Measurements from ENCODE around the gene LPAR6. TPM values are rescaled to one million over a fixed set of nuclear protein-coding genes. Genes with fewer than 3 reads are reported as not detected.

Gene LPAR6
- polyA plus RNA-seq, 3 donors: 17.2 to 72.6 (median 62.1) TPM

GRCh38 chr13:48404952-48405351, 8.0 kb downstream of the LPAR6 start:
- Histone ChIP-seq H3K27ac (ENCODE audit: low read depth in 1 of 2, low read length in 2 of 2) (peak overlapping the region in 1 of 2 donors; percentile 94), H4K20me1 (ENCODE audit: insufficient read depth, low read length) (no peaks in the 10 kb centered on the region), H3K36me3 (replicated peaks in 1 of 2; ENCODE audit: control insufficient read depth in 1 of 2, insufficient read depth in 2 of 2, low read length in 2 of 2) (peaks cover 1 to 17% of the 10 kb centered on the region in 2 donors), H3K4me1 (ENCODE audit: control insufficient read depth in 1 of 2, insufficient read depth in 2 of 2, low read length in 2 of 2) (peaks cover 33 to 66% of the 10 kb centered on the region in 2 donors), H3K9me3 (replicated peaks in 1 of 2; ENCODE audit: control insufficient read depth in 1 of 2, insufficient read depth in 1 of 2, low read length in 2 of 2) (no peaks in the 10 kb centered on the region), H3K4me2 (replicated peaks; ENCODE audit: extremely low read depth, low read length, poor library complexity, severe bottlenecking) (no peak overlapping the region), H3K4me3 (replicated peaks in 1 of 3; ENCODE audit: low read depth in 2 of 3, low read length in 3 of 3) (no peak overlapping the region), H2AFZ (ENCODE audit: insufficient read depth, low read depth, low read length, poor library complexity, severe bottlenecking) (no peak overlapping the region), H3K79me2 (ENCODE audit: insufficient read depth, low read length) (peaks cover 53% of the 10 kb centered on the region), H3K27me3 (ENCODE audit: control insufficient read depth in 2 of 2, insufficient read depth in 2 of 2, low read length in 2 of 2) (no peaks in the 10 kb centered on the region), H3K9ac (ENCODE audit: insufficient read depth, low read length, poor library complexity, severe bottlenecking) (no peak overlapping the region)
- intact Hi-C loops (cut with micrococcal nuclease): loop anchor here (5.0 to 10.0 kb wide), 3 partner anchors 100 to 172 kb away; no protein-coding TSS in a partner anchor
- Mint-ChIP-seq H3K4me1 (peaks cover 68% of the 10 kb centered on the region), H3K4me3 (no peak overlapping the region), H3K9me3 (no peaks in the 10 kb centered on the region), H3K27ac (peak overlapping the region in 3 of 7 donors; percentile 53 to 96 (median 94)), H3K36me3 (peaks cover 28 to 39% of the 10 kb centered on the region in 2 donors), H3K27me3 (ENCODE audit: low read depth in 3 of 3) (no peaks in the 10 kb centered on the region)
- no CpG with 5 or more reads among the region's 1 CpG for WGBS (ENCODE audit: insufficient coverage)
- no peak for DNase-seq
- no peak for TF ChIP-seq CTCF (IDR thresholded peaks at IDR 0.05)

- TF ChIP-seq CTCF (IDR thresholded peaks at IDR 0.05): no peak
- Histone ChIP-seq H3K36me3 (replicated peaks in 1 of 2; ENCODE audit: control insufficient read depth in 1 of 2, insufficient read depth in 2 of 2, low read length in 2 of 2) (peaks cover 0 to 15% of the 10 kb centered on the region in 2 donors), H3K27ac (ENCODE audit: low read depth in 1 of 2, low read length in 2 of 2) (peak overlapping the region; percentile 44 to 94), H3K4me1 (ENCODE audit: control insufficient read depth in 1 of 2, insufficient read depth in 2 of 2, low read length in 2 of 2) (peaks cover 33 to 59% of the 10 kb centered on the region in 2 donors), H3K79me2 (ENCODE audit: insufficient read depth, low read length) (peaks cover 43% of the 10 kb centered on the region), H3K27me3 (ENCODE audit: control insufficient read depth in 2 of 2, insufficient read depth in 2 of 2, low read length in 2 of 2) (no peaks in the 10 kb centered on the region), H3K9ac (ENCODE audit: insufficient read depth, low read length, poor library complexity, severe bottlenecking) (peak overlapping the region; percentile 72), H3K4me2 (replicated peaks; ENCODE audit: extremely low read depth, low read length, poor library complexity, severe bottlenecking) (peak overlapping the region; percentile 78), H3K4me3 (replicated peaks in 1 of 3; ENCODE audit: low read depth in 2 of 3, low read length in 3 of 3) (peak overlapping the region; percentile 32 to 73 (median 59)), H3K9me3 (replicated peaks in 1 of 2; ENCODE audit: control insufficient read depth in 1 of 2, insufficient read depth in 1 of 2, low read length in 2 of 2) (no peaks in the 10 kb centered on the region), H4K20me1 (ENCODE audit: insufficient read depth, low read length) (no peaks in the 10 kb centered on the region), H2AFZ (ENCODE audit: insufficient read depth, low read depth, low read length, poor library complexity, severe bottlenecking) (peak overlapping the region; percentile 54)
- peak overlapping the region; percentile 70 to 87 for H3K4me3 Mint-ChIP-seq
- no peaks in the 10 kb centered on the region for H3K27me3 Mint-ChIP-seq (ENCODE audit: low read depth in 3 of 3)
- no CpG with 5 or more reads among the region's 8 CpGs for WGBS (ENCODE audit: insufficient coverage)
- H3K4me1 Mint-ChIP-seq: peaks cover 61% of the 10 kb centered on the region
- DNase-seq: peak; percentile 22 to 45 (median 29)
- H3K27ac Mint-ChIP-seq: peak overlapping the region; percentile 94 to 98 (median 96)
- intact Hi-C loops (cut with micrococcal nuclease): loop anchor here (5.0 to 10.0 kb wide), 3 partner anchors 101 to 173 kb away; no protein-coding TSS in a partner anchor
- H3K36me3 Mint-ChIP-seq: peaks cover 24 to 35% of the 10 kb centered on the region in 2 donors
- H3K9me3 Mint-ChIP-seq: no peaks in the 10 kb centered on the region
These were observed 9.0 kb downstream of the LPAR6 start for GRCh38 chr13:48403913-48404312.

Data from CD14-positive monocyte (primary cell).